HG03354 (cell line): ENCODE data around the gene EFHD2.
A peak's percentile ranks its signal among the peaks of the same experiment; 100 is the strongest.

Experiments
- ATAC-seq: cut with Tn5 transposase; IDR thresholded peaks from one replicate; pipeline ENCODE4 v1.9.1; 2021; ENCODE audit warnings: mild to moderate bottlenecking; ENCODE audit not compliant: unreplicated experiment, poor library complexity, severe bottlenecking

EFHD2 gene

GRCh38 chr1:15410223-15410883 lies 665 bp downstream of the EFHD2 start:
- ATAC-seq = no peak

- no peak for ATAC-seq
These were observed 1.2 kb downstream of the EFHD2 start for GRCh38 chr1:15410884-15411245.

- ATAC-seq = peak; percentile 57
These were observed 2.0 kb downstream of the EFHD2 start for GRCh38 chr1:15411593-15412137.

- ATAC-seq = no peak
These were observed 2.6 kb downstream of the EFHD2 start for GRCh38 chr1:15412175-15412800.

GRCh38 chr1:15412843-15413242 lies 3.2 kb downstream of the EFHD2 start:
- ATAC-seq = no peak

GRCh38 chr1:15413563-15414444 lies 4.1 kb downstream of the EFHD2 start:
- no peak for ATAC-seq

- no peak for ATAC-seq
These were observed 4.8 kb downstream of the EFHD2 start for GRCh38 chr1:15414445-15414983.

GRCh38 chr1:15417059-15417934 lies 7.6 kb downstream of the EFHD2 start:
- peak; percentile 49 for ATAC-seq

GRCh38 chr1:15418806-15419515 lies 9.3 kb downstream of the EFHD2 start:
- no peak for ATAC-seq

GRCh38 chr1:15420853-15421465 lies 11.3 kb downstream of the EFHD2 start:
- ATAC-seq = no peak

GRCh38 chr1:15422871-15423270 lies 13.2 kb downstream of the EFHD2 start:
- ATAC-seq = no peak

GRCh38 chr1:15423355-15424077 lies 13.8 kb downstream of the EFHD2 start:
- no peak for ATAC-seq

- no peak for ATAC-seq
These were observed 14.5 kb downstream of the EFHD2 start for GRCh38 chr1:15424146-15424667.

GRCh38 chr1:15424981-15425380 lies 15.3 kb downstream of the EFHD2 start:
- no peak for ATAC-seq

GRCh38 chr1:15425521-15425920 lies 15.8 kb downstream of the EFHD2 start:
- ATAC-seq = no peak

- no peak for ATAC-seq
These were observed 16.3 kb downstream of the EFHD2 start for GRCh38 chr1:15425958-15426357.

GRCh38 chr1:15426492-15427279 lies 17.0 kb downstream of the EFHD2 start:
- no peak for ATAC-seq
